RWPE1 (cell line): ENCODE measurements around the gene ARFGEF3.

Experiments
- CTCF ChIA-PET: fragments of 350-600 bp; sonication (Branson Sonifier 250); formaldehyde crosslinking; extraction: SDS; loops from one replicate; lab custom pipeline; 2021; lab: Yijun Ruan, JAX
- POLR2A ChIA-PET: fragments of 400-600 bp; formaldehyde crosslinking; extraction: SDS; loops from one replicate; lab custom pipeline; 2020; ENCODE audit warnings: antibody characterized with exemption; ENCODE audit not compliant: low non-redundant PET; lab: Yijun Ruan, JAX
- DNase-seq: peaks from one replicate; pipeline ENCODE4 v3.0.0; 2012; ENCODE audit warnings: low spot score
- H3K27ac ChIP-seq: fragments of 450-650 bp; 2 replicates; pipeline ENCODE4 v1.5.1; 2017
- TF ChIP-seq, protein P1 (sequence below): fragments of 450-650 bp; conservative IDR thresholded peaks from 2 replicates; pipeline ENCODE4 v1.5.1; 2017; ENCODE audit warnings: low read depth, mild to moderate bottlenecking

The ARFGEF3 gene

GRCh38 chr6:138227316-138227781, 65.6 kb downstream of the ARFGEF3 start:
- ChIA-PET POLR2A (no interaction called here), CTCF (no interaction called here)
- TF ChIP-seq, protein P1, sequence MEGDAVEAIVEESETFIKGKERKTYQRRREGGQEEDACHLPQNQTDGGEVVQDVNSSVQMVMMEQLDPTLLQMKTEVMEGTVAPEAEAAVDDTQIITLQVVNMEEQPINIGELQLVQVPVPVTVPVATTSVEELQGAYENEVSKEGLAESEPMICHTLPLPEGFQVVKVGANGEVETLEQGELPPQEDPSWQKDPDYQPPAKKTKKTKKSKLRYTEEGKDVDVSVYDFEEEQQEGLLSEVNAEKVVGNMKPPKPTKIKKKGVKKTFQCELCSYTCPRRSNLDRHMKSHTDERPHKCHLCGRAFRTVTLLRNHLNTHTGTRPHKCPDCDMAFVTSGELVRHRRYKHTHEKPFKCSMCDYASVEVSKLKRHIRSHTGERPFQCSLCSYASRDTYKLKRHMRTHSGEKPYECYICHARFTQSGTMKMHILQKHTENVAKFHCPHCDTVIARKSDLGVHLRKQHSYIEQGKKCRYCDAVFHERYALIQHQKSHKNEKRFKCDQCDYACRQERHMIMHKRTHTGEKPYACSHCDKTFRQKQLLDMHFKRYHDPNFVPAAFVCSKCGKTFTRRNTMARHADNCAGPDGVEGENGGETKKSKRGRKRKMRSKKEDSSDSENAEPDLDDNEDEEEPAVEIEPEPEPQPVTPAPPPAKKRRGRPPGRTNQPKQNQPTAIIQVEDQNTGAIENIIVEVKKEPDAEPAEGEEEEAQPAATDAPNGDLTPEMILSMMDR, result no peak
- no peak for DNase-seq
- H3K27ac ChIP-seq, result no peak overlapping the region

- TF ChIP-seq, protein P1, result no peak
- CTCF ChIA-PET, result no interaction called here
- no peak for DNase-seq
- no peak overlapping the region for H3K27ac ChIP-seq
- POLR2A ChIA-PET, result no interaction called here
Observed at GRCh38 chr6:138229072-138229471, 67.3 kb downstream of the ARFGEF3 start.

DNA sequence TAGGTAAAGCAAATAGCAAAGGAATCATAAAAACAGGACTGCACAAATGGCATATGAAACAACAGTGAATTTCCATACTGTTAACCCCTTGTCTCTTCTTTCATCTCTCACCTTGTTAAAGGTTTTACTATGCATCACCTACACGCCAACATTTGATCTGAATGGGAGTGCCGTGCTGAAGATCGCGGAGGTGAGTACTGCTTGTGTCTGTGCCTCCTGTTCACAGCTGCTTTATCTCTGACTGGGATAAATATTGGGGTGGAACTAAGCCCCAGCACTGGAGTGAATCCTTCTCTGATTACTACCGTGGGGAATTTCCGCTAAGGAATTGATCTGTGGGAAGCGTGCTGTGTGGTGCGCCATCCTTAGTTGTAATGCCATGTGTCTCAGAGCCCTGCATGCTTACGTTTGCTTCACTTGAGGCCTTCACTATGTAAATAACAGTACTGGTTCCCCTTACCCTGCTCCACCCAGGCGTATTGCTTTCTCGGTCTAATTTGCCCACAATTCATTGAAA, 68.0 kb downstream of the ARFGEF3 start:
- no peak overlapping the region for H3K27ac ChIP-seq
- TF ChIP-seq, protein P1, result no peak
- CTCF ChIA-PET, result no interaction called here
- no peak for DNase-seq
- POLR2A ChIA-PET, result no interaction called here

- CTCF ChIA-PET, result no interaction called here
- TF ChIP-seq, protein P1, result no peak
- POLR2A ChIA-PET, result no interaction called here
- DNase-seq, result no peak
- H3K27ac ChIP-seq, result no peak overlapping the region
Observed at GRCh38 chr6:138230221-138230620, 68.5 kb downstream of the ARFGEF3 start.

DNA sequence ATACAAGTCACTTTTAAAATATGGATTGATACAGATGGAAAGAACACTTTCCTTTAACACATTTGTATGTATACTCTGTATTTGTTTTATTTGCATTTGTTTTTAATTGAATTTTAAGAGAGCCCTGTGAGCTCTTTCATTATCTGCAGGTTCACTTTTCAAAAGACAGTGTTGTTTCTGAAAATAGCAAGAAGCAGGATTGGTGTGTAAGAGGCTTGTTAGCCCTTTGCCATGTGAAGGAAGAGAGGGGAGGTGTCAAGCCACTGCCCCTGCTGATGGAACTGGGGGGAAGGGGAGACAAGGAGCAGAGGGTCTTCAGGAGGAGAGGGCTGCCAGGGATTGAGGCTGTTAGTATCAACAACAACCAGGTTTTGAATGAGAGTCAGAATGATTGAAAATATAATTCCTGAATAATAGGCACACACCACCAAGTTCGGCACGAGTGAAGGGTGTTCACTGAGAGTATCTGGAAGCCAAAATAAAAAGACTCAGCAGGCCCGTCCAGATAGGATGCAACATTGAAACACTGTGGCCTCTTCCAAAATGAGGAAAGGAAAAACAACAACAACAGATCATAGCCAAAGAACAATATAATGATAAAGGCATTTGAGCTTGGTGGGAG, 69.1 kb downstream of the ARFGEF3 start:
- TF ChIP-seq, protein P1, result no peak
- CTCF ChIA-PET, result no interaction called here
- H3K27ac ChIP-seq, result no peak overlapping the region
- POLR2A ChIA-PET, result no interaction called here
- no peak for DNase-seq

DNA sequence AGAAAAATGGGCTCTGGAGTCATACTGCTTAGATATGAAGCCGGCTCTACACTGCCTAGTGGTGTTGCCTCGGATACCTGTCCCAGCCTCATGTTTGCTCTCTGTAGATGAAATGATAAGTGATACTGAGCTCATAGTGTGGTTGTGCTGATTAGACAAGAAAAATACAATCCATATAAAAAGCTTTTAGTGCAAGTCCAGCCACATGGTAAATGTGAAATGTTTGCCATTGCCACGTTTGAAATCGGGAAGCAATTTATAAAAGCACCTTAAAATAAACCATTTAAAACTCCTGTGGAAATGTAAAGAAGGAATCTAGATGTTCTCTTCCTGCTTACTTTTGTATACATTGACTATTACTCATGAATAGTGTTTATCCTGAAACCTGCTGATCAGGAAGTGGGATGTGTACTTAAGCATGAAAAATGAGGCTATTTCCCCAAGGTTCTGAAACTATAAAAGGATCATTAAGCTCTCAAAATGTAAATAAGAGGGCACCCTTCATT, 69.7 kb downstream of the ARFGEF3 start:
- TF ChIP-seq, protein P1, result no peak
- CTCF ChIA-PET, result no interaction called here
- no peak for DNase-seq

More for the DNA sequence above, 69.7 kb downstream of the ARFGEF3 start:
- H3K27ac ChIP-seq, result no peak overlapping the region
- POLR2A ChIA-PET, result no interaction called here
